ENCODE data around the gene DGKH.

The DGKH gene

GRCh38 chr13:42239161-42239560 is 190.7 kb downstream of the DGKH start:
- H3F3A ChIP-seq (ENCODE audit: control insufficient read depth, insufficient read depth): no peaks in the 10 kb centered on the region
- H3K4me2 ChIP-seq (ENCODE audit: low read length): no peak overlapping the region
- H3K27me3 ChIP-seq (ENCODE audit: control insufficient read depth, low read length): no peaks in the 10 kb centered on the region
- H3K9me2 ChIP-seq (replicated peaks; ENCODE audit: control insufficient read depth, low read length): no peaks in the 10 kb centered on the region
- no peaks in the 10 kb centered on the region for H3K4me1 ChIP-seq (ENCODE audit: control insufficient read depth, low read length)
- no peaks in the 10 kb centered on the region for H3K79me2 ChIP-seq (ENCODE audit: control insufficient read depth, low read length)
- no peak overlapping the region for H3K4me3 ChIP-seq (ENCODE audit: low read length)
- H3K36me3 ChIP-seq (ENCODE audit: control insufficient read depth, low read length): no peaks in the 10 kb centered on the region
- no peaks in the 10 kb centered on the region for H4K20me1 ChIP-seq (ENCODE audit: control insufficient read depth, insufficient read depth, low read depth, low read length)
- H3K27ac ChIP-seq (ENCODE audit: low read depth, low read length): no peak overlapping the region
- TF ChIP-seq EZH2phosphoT487 (IDR thresholded peaks at IDR 0.05; ENCODE audit: borderline replicate concordance, low read length) (no peak), CTCF (IDR thresholded peaks at IDR 0.05; ENCODE audit: low read depth, low read length, poor library complexity, severe bottlenecking) (no peak)
- H3K9me3 ChIP-seq (ENCODE audit: control insufficient read depth, insufficient read depth, low read length): no peaks in the 10 kb centered on the region

- H4K20me1 ChIP-seq (ENCODE audit: control insufficient read depth, insufficient read depth, low read depth, low read length): no peaks in the 10 kb centered on the region
- no peaks in the 10 kb centered on the region for H3K27me3 ChIP-seq (ENCODE audit: control insufficient read depth, low read length)
- H3K36me3 ChIP-seq (ENCODE audit: control insufficient read depth, low read length): no peaks in the 10 kb centered on the region
- H3K4me3 ChIP-seq (ENCODE audit: low read length): no peak overlapping the region
- H3K4me2 ChIP-seq (ENCODE audit: low read length): no peak overlapping the region
- H3F3A ChIP-seq (ENCODE audit: control insufficient read depth, insufficient read depth): no peaks in the 10 kb centered on the region
- TF ChIP-seq EZH2phosphoT487 (IDR thresholded peaks at IDR 0.05; ENCODE audit: borderline replicate concordance, low read length) (no peak), CTCF (IDR thresholded peaks at IDR 0.05; ENCODE audit: low read depth, low read length, poor library complexity, severe bottlenecking) (no peak)
- no peak overlapping the region for H3K27ac ChIP-seq (ENCODE audit: low read depth, low read length)
- H3K79me2 ChIP-seq (ENCODE audit: control insufficient read depth, low read length): no peaks in the 10 kb centered on the region
- no peaks in the 10 kb centered on the region for H3K4me1 ChIP-seq (ENCODE audit: control insufficient read depth, low read length)
- H3K9me3 ChIP-seq (ENCODE audit: control insufficient read depth, insufficient read depth, low read length): no peaks in the 10 kb centered on the region
- no peaks in the 10 kb centered on the region for H3K9me2 ChIP-seq (replicated peaks; ENCODE audit: control insufficient read depth, low read length)
These were observed 191.2 kb downstream of the DGKH start for GRCh38 chr13:42239644-42240043.

DNA sequence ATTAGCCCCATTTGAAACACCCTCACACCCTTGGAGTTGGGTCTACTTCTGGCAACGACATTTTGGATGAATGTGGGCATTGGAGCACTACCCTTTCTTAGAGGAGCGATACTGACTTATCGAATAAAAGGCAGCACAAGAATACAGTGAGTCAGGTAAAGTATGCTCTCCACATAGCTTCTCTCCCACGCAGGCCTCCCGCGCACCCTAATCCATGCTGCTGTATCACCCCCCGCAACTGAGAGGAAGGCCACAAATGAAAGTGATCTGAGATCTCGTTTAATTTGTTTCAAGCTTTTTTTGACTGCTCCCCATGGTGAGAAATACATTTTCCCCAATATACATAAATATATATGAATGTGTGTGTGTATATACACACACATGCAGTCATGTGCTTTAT is 198.1 kb downstream of the DGKH start:
- no peak overlapping the region for H3K4me3 ChIP-seq (ENCODE audit: low read length)
- H3K4me2 ChIP-seq (ENCODE audit: low read length): no peak overlapping the region
- H3K79me2 ChIP-seq (ENCODE audit: control insufficient read depth, low read length): no peaks in the 10 kb centered on the region
- no peaks in the 10 kb centered on the region for H3K4me1 ChIP-seq (ENCODE audit: control insufficient read depth, low read length)
- H3K36me3 ChIP-seq (ENCODE audit: control insufficient read depth, low read length): no peaks in the 10 kb centered on the region
- no peaks in the 10 kb centered on the region for H3K9me2 ChIP-seq (replicated peaks; ENCODE audit: control insufficient read depth, low read length)
- no peaks in the 10 kb centered on the region for H3K27me3 ChIP-seq (ENCODE audit: control insufficient read depth, low read length)
- H3K27ac ChIP-seq (ENCODE audit: low read depth, low read length): no peak overlapping the region
- H3K9me3 ChIP-seq (ENCODE audit: control insufficient read depth, insufficient read depth, low read length): no peaks in the 10 kb centered on the region
- TF ChIP-seq EZH2phosphoT487 (IDR thresholded peaks at IDR 0.05; ENCODE audit: borderline replicate concordance, low read length) (no peak), CTCF (IDR thresholded peaks at IDR 0.05; ENCODE audit: low read depth, low read length, poor library complexity, severe bottlenecking) (no peak)
- no peaks in the 10 kb centered on the region for H3F3A ChIP-seq (ENCODE audit: control insufficient read depth, insufficient read depth)
- H4K20me1 ChIP-seq (ENCODE audit: control insufficient read depth, insufficient read depth, low read depth, low read length): no peaks in the 10 kb centered on the region

DNA sequence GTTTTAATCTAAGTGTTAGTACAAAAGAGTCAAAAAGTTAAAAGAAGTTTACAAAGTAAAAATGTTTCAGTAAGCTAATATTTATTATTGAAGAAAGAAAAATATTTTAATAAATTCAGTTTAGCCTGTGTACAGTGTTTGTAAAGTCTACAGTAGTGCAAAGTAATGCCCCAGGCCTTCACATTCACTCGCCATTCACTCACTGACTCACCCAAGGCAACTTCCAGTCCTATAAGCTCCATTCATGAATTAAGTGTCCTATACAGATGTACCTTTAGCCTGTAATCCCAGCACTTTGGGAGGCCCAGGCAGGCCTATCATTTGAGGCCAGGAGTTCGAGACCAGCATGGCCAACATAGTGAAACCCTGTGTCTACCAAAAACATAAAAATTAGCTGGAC is 199.4 kb downstream of the DGKH start:
- no peak for TF ChIP-seq CTCF (IDR thresholded peaks at IDR 0.05; ENCODE audit: low read depth, low read length, poor library complexity, severe bottlenecking)
- no peak for TF ChIP-seq EZH2phosphoT487 (IDR thresholded peaks at IDR 0.05; ENCODE audit: borderline replicate concordance, low read length)
- Histone ChIP-seq H3K27ac (ENCODE audit: low read depth, low read length) (no peak overlapping the region), H3K36me3 (ENCODE audit: control insufficient read depth, low read length) (no peaks in the 10 kb centered on the region), H3K4me3 (ENCODE audit: low read length) (no peak overlapping the region), H3K27me3 (ENCODE audit: control insufficient read depth, low read length) (no peaks in the 10 kb centered on the region), H4K20me1 (ENCODE audit: control insufficient read depth, insufficient read depth, low read depth, low read length) (no peaks in the 10 kb centered on the region), H3K9me2 (replicated peaks; ENCODE audit: control insufficient read depth, low read length) (no peaks in the 10 kb centered on the region), H3K9me3 (ENCODE audit: control insufficient read depth, insufficient read depth, low read length) (no peaks in the 10 kb centered on the region), H3K79me2 (ENCODE audit: control insufficient read depth, low read length) (no peaks in the 10 kb centered on the region), H3K4me1 (ENCODE audit: control insufficient read depth, low read length) (no peaks in the 10 kb centered on the region), H3F3A (ENCODE audit: control insufficient read depth, insufficient read depth) (no peaks in the 10 kb centered on the region), H3K4me2 (ENCODE audit: low read length) (no peak overlapping the region)
